NCI-H526 (cell line): ENCODE measurements around the gene SMAD5.

Experiments
- DNase-seq, 2 experiments: peaks; one replicate each; lab custom pipeline; 2025; lab: John Stamatoyannopoulos, UW

Gene SMAD5

DNA sequence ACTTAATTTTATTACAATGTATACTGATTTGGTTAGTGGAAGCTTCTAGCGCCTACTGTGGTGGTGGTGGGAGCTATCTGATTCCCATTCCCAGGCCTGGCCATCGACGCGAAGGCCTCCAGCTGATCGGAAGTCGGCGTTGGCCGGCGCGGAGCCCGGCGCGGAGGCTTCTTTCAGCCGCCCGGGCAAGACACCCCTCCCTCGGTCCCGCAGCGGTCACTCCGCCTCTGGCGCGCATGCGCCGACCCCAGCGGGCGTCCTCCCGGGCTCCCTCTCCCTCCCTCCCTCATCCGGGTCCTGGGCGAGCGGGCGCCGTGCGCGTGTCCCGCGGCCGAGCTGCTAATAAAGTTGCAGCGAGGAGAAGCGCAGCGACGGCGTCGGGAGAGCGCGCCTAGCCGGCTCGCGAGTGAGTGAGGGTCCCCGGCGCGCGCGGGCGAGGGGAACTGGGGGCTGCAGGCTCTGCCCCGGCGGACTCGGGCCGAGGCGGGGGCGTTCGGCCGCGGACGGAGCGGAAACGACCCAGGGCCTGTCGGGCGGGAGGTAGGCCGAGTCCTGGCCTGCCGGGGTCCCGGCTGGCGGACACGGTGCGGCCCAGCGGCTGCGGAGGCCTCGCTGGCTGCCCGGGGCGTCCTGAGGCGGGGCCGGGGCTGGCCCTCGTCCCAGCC is at the start of gene SMAD5:
Gene SMAD5, plus strand, starts transcription at position 289 of the 665 bp plus-strand sequence. CDS start 20,916 bp downstream, outside the sequence.
- DNase-seq: peak; percentile 66 to 93

DNA sequence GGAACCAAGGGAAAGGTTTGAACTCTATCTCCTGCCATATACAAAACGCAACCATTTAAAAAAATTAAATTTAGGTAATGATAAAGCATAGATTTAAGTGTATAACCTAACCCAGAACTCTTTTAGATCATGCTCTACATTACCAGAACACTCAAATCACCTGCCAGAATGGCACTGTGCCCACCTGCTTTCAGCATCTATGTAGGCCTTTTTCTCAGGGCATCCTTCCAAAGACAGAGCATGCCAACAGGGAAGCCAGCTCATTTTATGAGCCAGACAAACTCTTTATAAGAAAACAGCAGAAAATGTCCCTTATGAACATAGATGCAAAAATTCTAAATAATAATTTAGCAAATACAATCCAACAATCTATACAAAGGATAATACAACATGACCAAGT is 47.9 kb upstream of the SMAD5 start:
- DNase-seq: no peak

DNA sequence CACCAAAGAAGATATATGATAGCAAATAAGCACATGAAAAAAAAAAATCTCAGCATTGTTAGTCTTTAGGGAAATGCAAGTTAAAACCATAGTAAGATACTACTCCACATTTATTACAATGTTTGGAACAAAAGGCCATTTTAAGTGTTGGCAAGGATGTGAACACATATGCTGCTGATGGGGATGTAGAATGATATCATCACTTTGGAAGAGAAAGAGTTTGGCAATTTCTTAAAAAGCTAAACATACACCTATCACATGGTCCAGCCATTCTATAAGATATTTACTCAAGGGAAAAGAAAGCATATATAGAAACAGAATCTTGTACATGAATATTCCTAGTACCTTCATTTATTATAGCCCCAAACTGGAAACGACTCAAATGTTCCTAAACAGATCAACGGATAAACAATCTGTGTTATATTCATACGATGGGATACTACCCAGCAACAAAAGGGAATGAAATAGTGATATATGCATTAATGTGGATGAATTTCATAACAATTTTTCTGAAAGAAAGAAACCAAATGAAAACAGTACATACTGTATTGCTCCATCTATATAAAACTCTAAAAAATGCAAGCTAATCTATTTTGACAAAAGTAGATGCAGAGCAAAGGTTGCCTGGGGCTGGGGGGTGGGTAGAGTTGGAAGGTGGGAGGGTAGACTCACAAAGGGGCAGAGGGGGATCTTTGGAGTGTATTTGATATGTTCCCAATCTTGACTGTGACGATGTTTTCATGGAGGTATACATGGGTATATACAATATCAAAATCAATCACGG is 45.7 kb upstream of the SMAD5 start:
- DNase-seq: no peak

DNA sequence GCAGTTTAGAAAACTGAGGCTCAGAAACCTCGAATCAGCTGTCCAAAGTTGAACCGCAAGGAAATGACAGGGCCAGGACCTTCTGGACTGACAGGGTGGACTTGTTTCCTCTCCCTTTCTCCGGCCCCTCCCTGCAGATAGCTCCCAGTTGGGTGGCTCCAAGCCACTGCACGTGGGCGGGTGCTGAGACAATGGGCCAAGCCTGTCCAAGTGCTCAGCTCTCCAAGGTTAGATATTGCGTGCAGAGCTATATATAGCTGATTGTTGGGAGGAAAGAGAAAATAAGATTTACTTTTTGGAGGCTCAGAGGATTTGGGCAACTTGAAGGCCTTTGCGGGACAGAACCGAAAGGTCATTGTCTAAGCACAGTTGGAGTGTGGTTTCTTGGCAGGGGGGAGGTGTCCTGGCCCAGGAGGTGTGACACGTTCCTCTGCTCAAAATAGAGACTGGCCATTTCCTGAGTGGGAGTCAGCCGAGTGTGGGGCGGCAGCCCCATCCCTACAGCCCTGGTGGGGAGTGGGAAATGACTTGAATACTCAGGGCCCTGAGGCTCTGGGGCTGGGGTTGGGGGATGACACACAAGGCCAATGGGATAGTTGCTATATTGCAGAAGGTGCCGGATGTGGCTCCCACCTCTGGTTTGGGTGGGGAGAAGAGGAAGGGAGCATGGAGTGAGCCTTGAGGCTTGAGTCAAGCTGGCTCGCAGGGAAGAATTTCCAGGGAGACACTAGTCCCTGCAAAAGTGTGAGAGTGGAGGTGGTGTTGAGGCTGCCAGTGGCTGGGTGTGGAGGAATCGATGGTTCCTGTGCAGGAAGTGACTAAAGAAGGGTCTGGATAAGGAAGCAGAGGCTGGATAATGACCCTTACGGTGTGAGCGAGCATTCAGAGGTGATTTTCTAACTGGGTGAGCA is 44.4 kb upstream of the SMAD5 start:
- no peak for DNase-seq

DNA sequence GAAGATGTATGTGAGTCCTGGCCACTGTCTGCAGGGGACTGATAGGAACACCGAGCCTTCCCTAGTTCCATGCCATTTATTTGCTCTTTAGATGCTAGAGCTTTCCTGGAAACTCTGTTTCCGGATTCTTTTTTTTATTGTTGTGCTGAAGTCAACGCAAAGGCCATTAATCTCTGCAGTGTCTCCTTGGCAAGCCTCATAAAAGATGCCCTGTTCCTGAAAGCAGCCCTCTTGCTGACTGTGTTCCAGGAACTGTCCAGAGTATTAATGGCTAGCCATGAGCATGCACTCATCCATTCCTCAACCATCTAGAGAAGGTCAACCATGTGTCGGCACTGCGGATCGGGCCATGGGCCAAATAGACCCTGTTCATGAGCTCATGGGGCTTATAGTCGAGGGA is 42.9 kb upstream of the SMAD5 start:
- no peak for DNase-seq

DNA sequence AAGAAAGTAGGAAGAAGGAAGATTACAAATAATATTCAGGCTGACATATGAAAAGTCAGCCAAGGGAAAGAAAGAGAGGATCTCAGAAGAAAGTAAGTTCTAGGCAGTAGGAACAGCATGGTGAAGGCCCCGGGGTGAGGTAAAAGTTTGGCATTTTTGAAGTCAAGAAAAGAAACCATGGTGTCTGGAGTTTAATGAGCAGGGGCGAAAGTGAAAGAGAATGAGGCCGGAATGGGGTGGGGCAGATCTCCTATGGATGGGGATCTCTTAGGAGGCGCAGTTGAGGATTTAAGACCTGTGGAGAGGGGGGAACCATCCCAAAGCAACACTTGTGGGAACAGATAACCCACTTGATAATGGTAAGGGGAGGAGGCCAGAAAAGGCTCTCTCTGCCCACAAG is 42.3 kb upstream of the SMAD5 start:
- DNase-seq: no peak

DNA sequence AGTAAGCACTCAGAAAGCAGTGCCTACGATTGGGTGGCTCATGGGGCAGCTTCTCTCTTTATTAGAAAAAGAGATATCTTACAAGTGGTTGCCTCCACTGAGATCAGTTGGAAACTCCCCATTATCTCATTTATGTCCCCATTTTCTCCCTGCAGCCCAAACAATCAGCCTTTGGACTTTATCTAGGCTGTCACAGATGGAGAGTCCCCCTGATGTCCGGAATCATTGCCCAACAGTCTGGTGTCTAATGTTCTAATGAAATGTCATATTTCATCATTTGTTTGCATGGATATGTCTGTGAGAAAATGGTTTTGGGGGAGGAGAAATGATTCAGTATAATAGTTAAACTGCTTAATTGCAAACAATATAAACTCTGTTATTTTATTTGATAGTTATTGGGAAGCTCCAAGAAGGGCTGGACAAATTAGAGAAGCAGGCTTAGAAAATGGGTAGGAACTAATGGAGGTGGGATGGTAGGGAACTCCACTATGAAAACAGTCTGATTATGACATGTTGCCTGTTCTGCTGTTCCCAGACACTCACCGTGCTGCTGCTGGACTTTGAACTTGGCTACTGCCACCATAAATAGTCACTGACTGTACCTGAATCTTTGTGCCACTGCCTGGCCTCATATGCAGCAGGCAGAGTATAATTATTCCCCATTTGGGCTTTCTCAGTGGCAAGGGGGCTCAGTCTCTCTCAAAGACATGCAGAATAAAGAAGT is 38.3 kb upstream of the SMAD5 start:
- DNase-seq: peak in 1 of 2 experiments; percentile 35

DNA sequence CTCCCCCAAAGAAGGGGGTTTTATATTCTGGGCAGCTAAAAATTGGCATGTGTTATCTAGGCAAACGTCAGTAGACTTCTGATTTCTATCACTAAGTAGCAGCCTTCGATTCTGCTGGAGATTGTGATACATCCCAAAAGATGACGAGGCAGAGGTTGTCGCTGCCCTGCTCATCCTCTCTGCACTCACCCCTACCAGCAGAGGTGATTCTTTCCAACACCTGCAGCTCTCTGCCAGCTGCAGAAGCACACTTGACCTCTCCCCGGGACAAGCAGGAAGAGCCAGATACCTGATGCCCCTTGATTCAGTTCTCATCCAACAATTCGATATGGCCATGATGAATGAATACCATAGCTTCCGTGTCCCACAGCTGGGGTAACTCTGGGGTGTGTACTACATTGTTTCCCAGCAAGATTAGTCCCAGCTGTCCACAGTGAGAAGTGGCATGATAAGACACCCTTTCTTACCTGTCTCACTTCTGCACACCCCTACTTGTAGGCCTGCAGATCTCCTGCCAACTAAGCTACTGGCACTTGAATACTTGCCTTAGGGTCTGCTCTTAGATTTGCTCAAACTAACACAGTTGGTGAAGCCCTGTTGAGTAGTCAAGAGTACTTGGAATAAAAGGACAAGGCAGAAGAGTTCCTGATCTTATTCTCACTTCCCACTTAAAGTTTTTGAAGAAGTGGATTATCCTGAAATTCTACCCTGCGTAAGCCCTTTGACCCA is 37.6 kb upstream of the SMAD5 start:
- peak in 1 of 2 experiments; percentile 15 for DNase-seq

DNA sequence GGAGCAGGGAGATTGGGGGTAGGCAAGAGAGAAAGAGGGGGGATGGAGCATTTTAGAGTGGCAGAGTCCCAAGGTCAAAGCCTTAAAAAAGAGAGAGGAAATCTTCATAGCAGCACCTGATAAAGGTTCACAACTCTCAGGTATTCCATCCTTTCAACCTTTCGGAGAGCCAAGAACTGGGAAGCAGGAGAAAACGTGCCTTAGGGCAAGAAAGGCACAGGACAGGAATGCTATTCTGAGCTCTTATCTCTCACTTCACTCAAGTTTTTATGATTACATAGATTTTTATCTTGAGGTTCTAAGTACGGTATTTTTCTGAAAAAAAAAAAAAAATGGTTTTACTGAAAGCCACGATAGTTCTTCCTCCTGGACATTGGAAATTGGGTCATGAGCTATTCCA is 34.5 kb upstream of the SMAD5 start:
- DNase-seq: no peak

DNA sequence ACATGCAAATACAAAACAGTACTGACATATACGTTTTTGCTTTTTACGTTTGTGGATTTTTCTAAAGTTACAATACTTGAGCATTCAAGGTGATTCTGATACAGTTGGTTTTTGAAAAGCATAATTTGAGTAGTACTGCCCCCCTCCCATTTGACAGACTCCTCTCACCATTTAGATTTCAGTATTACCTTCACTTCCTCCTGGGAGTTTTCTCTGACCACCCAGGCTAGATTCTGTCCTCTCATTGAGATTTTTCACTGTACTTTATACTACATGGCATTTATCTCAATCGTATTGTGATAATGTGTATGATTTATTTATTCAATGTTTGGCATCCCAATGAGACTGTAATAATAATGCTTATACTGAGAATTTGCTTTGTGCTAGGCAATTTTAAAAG is 32.8 kb upstream of the SMAD5 start:
- DNase-seq: no peak

DNA sequence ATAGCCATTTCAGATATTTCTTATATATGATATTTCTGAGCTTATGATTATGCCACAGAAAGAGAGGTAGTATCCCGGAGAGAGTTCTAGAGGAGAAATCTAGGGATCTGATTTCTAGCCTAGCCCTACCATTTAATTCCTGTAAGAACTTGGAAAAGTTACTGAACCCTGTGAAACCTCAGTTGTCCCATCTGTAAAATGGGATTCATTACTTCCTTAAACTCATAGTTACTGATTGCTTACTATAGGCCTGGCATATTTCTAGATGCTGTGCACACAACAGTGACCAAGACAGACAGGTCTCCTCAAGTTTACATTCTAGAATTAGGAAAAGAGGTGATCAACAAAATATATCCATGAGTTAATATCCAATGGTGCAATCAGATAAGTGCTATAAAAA is 30.8 kb upstream of the SMAD5 start:
- DNase-seq: no peak

DNA sequence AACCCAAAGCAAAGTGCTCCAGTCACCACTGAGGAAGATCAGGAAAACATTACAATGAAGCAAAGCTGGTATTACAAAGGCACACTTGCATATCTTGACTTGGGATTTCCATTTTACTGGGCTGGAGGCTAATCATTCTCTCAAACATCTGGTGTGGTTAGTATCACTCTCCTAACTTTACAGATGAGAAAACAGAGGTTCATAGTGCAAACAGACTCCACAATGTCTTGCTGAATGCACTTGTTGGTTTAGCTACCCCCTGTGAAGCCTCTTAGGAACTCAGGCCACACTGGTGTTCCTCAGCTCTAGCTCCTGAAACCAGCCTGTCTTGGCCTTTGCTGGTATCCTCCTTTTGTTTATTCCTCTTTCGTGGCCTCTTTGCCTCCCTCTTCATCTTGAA is 29.5 kb upstream of the SMAD5 start:
- DNase-seq: no peak

DNA sequence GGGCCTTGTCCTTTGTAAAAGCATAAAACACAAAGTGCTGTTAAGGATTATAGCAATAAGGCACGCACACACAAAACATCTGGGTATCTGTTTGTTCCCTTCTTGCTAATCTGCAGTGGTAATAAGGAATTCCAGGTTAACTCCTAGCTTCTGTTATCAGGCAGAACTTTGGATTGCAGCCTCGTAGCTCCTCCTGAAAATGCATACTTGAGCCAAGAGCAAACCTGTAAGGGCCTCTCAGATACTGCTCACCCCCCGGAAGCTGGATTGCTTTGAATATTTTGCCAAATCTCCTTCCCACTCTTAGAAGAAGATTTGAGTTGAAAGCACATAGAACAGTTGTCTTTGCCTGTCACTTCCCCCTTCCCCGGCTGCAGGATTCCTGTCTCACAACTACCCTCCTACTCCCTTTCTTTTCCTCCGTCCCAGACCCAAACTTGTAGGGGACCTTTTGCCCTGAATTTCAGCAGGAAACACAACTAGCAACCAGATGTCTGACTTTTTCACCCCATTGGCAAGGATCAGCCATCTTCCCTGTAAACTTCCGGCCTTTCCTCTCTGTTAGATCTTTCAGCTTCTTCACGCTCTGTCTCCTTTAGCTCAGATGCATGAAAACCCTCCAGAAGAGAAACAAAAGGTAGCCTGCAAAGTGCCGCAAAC is 28.2 kb upstream of the SMAD5 start:
- DNase-seq: no peak

DNA sequence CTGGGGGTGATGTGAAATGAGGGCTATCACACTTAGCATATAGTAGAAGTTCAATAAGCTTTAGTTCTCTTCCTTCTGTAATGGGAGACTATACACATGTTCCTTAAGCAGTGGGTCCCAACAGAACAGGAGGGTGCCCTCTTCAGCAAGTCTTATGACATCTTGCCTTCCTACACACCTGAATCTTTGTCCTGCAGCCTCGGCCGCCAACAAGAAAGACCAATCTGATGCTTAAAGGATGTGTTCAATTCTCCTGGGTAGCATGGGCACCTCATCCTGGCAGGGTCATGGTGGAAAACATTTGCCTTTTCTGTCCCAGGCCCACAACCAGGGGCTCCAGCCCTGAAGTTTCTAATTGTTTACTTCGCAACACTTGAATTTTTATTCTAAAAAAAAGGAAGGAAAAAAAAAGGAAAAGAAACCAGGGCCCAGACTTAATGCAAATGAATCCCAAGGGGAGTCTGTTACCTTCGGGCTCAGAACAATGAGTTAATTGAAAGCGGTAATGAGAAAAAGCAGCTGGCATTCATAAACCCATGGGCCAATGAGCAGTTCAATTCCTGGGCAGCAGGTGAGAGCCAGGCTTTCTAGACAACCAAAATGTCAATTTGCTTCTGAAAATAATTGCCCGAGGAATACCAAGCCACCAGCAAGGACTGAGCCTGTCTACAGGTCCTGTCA is 26.2 kb upstream of the SMAD5 start:
- peak; percentile 80 to 81 for DNase-seq

DNA sequence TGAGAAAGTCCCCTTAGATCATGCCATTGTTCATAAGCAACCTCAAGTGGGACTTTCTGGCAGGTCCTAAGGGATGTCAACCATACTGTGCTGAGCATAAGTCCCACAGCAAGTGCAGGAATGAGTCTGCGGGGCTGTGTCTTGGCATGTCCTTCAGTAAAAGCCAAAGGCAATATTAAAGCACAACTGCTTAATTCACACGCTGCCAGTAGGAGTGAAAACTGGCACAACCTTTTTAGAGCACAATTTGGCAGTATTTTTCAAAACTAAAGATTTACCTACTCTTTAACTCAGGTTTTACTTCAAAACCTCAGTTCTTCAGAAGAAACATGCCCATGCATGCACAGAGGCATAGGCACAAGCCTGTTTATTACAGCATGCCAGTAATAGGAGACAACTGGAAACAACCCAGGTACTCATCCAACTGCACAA is 24.4 kb upstream of the SMAD5 start:
- DNase-seq: no peak

DNA sequence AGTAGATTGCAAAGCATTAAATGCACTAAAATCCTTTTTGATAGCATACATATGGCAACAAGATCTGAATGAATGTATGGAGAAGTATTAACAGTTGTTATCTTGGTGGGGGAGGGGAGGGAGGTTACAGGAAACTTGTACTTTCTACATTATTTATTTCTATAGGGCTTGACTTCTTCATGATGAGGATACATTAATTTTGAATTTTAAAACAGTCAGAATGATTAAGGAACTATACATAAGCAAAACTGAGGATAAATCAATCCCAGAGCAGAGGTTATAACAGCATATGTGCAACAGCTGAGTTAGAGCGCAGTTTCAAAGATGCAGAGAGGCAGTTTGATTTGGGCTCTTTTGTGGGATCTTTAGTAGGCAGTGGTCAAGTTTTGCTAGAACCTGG is 23.9 kb upstream of the SMAD5 start:
- no peak for DNase-seq

DNA sequence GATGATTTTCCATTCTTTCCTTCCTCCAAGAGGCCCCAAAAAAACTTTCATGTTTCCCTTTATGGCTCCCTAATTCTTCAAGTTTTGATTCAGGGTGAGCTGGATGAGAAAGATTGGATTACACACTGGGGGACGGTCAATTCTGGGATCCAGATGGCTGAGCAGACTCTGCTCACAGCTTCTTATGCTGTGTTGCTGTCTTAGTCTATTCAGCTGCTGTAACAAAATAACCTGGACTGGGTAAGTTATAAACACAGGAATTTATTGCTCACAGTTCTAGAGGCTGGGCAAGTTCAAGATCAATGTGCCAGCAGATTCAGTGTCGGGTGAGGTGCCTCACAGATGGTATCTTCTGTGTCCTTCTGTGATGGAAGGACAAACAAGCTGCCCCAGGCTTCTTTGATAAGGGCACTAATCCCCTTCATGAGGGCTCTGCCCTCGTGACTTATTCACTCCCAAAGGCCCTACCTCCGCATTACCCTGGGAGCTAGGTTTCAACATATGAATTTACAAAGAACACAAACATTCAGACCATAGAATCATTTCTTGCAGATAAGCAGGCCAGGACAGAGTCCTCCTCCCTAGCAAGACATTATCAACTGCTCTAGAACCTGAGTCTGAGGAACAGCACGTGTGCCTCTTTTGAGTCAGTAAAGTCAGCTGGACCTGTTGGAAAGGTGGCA is 23.1 kb upstream of the SMAD5 start:
- DNase-seq: no peak

DNA sequence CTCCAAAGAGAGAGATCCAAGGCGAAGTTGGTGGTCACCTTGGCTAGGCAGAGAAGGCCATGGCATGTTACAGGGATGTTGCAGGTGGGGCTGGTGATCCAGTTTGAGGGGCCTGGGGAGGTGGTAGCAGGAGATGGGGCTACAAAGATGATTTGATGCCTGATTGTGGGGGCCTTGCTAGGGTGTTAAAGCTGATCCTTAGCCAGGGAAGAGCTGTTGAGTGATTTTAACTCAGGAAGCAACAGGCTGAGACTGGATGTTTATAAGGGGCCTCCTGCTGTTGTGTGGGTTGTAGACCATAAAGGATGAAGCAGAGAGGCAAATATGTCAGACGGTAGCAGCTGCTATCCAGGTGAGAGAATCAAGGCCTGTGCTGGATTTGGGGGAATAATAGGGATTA is 19.0 kb upstream of the SMAD5 start:
- no peak for DNase-seq

DNA sequence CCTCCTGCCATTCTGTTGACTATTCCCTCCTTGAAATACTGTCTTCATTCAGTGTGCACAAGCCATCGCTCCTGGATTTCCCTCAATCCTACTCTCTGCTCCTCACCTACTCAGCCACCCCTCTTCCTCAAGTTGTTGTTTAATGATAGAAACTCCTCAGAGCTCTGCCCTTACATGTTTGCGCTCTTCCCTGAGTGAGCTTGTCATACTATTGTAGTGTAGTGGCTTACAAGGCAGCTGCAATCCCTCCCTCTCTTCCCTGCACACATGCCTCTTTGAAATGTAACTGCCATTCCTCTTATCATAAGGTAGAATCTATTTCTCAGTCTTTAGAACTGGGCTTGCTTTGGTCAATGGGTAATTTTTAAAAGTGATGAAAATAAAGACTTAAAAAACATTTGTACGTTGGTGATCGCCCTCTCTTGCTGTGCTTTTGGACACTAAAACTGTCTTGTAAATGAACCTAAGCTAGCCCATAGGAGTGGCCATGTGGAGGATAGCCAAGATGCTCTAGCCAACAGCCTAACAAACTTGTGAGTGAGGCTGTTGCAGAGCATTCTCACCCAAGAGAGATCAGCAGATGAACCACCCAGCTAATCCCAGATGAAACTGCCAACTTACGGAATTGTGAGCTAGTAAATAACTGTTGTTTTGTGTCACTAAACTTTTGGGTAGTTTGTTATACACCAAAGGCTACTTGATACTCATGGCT is 18.1 kb upstream of the SMAD5 start:
- no peak for DNase-seq
